ENCODE results near the gene MACROD2. TPM values are rescaled to one million over a fixed set of nuclear protein-coding genes. Genes with fewer than 3 reads are reported as not detected.

Gene MACROD2
- total RNA-seq, 1 donor = 1.7 TPM

- Histone ChIP-seq H3K27me3 (ENCODE audit: insufficient read depth, low read length) (no peaks in the 10 kb centered on the region), H3K4me3 (ENCODE audit: low read length) (no peak overlapping the region), H3K4me1 (ENCODE audit: insufficient read depth, low read length) (no peaks in the 10 kb centered on the region), H3K9me3 (ENCODE audit: low read depth, low read length) (no peaks in the 10 kb centered on the region)
Measured at GRCh38 chr20:15220009-15220656, 1224.8 kb downstream of the MACROD2 start.

- Histone ChIP-seq H3K4me3 (ENCODE audit: low read length) (no peak overlapping the region), H3K9me3 (ENCODE audit: low read depth, low read length) (no peaks in the 10 kb centered on the region), H3K4me1 (ENCODE audit: insufficient read depth, low read length) (no peaks in the 10 kb centered on the region), H3K27me3 (ENCODE audit: insufficient read depth, low read length) (no peaks in the 10 kb centered on the region)
Measured at GRCh38 chr20:15220778-15221565, 1225.7 kb downstream of the MACROD2 start.

- Histone ChIP-seq H3K27me3 (ENCODE audit: insufficient read depth, low read length) (no peaks in the 10 kb centered on the region), H3K4me3 (ENCODE audit: low read length) (no peak overlapping the region), H3K4me1 (ENCODE audit: insufficient read depth, low read length) (no peaks in the 10 kb centered on the region), H3K9me3 (ENCODE audit: low read depth, low read length) (no peaks in the 10 kb centered on the region)
Measured at GRCh38 chr20:15222502-15223330, 1227.4 kb downstream of the MACROD2 start.

GRCh38 chr20:15224199-15224598 is 1228.9 kb downstream of the MACROD2 start:
- no peak overlapping the region for H3K4me3 ChIP-seq (ENCODE audit: low read length)
- no peaks in the 10 kb centered on the region for H3K9me3 ChIP-seq (ENCODE audit: low read depth, low read length)
- no peaks in the 10 kb centered on the region for H3K27me3 ChIP-seq (ENCODE audit: insufficient read depth, low read length)
- H3K4me1 ChIP-seq (ENCODE audit: insufficient read depth, low read length) = no peaks in the 10 kb centered on the region

- H3K4me3 ChIP-seq (ENCODE audit: low read length) = no peak overlapping the region
- H3K4me1 ChIP-seq (ENCODE audit: insufficient read depth, low read length) = no peaks in the 10 kb centered on the region
- no peaks in the 10 kb centered on the region for H3K9me3 ChIP-seq (ENCODE audit: low read depth, low read length)
- H3K27me3 ChIP-seq (ENCODE audit: insufficient read depth, low read length) = no peaks in the 10 kb centered on the region
Measured at GRCh38 chr20:15227102-15227501, 1231.8 kb downstream of the MACROD2 start.

GRCh38 chr20:15232243-15232642 is 1236.9 kb downstream of the MACROD2 start:
- H3K4me1 ChIP-seq (ENCODE audit: insufficient read depth, low read length) = no peaks in the 10 kb centered on the region
- no peak overlapping the region for H3K4me3 ChIP-seq (ENCODE audit: low read length)
- no peaks in the 10 kb centered on the region for H3K9me3 ChIP-seq (ENCODE audit: low read depth, low read length)
- no peaks in the 10 kb centered on the region for H3K27me3 ChIP-seq (ENCODE audit: insufficient read depth, low read length)

- Histone ChIP-seq H3K9me3 (ENCODE audit: low read depth, low read length) (no peaks in the 10 kb centered on the region), H3K4me3 (ENCODE audit: low read length) (no peak overlapping the region), H3K27me3 (ENCODE audit: insufficient read depth, low read length) (no peaks in the 10 kb centered on the region), H3K4me1 (ENCODE audit: insufficient read depth, low read length) (no peaks in the 10 kb centered on the region)
Measured at GRCh38 chr20:15235471-15236198, 1240.3 kb downstream of the MACROD2 start.

- no peak overlapping the region for H3K4me3 ChIP-seq (ENCODE audit: low read length)
- no peaks in the 10 kb centered on the region for H3K9me3 ChIP-seq (ENCODE audit: low read depth, low read length)
- no peaks in the 10 kb centered on the region for H3K27me3 ChIP-seq (ENCODE audit: insufficient read depth, low read length)
- no peaks in the 10 kb centered on the region for H3K4me1 ChIP-seq (ENCODE audit: insufficient read depth, low read length)
Measured at GRCh38 chr20:15236812-15237211, 1241.5 kb downstream of the MACROD2 start.

GRCh38 chr20:15239542-15240206 is 1244.4 kb downstream of the MACROD2 start:
- Histone ChIP-seq H3K9me3 (ENCODE audit: low read depth, low read length) (no peaks in the 10 kb centered on the region), H3K4me1 (ENCODE audit: insufficient read depth, low read length) (no peaks in the 10 kb centered on the region), H3K27me3 (ENCODE audit: insufficient read depth, low read length) (no peaks in the 10 kb centered on the region), H3K4me3 (ENCODE audit: low read length) (no peak overlapping the region)

GRCh38 chr20:15240801-15241200 is 1245.5 kb downstream of the MACROD2 start:
- Histone ChIP-seq H3K4me1 (ENCODE audit: insufficient read depth, low read length) (no peaks in the 10 kb centered on the region), H3K27me3 (ENCODE audit: insufficient read depth, low read length) (no peaks in the 10 kb centered on the region), H3K4me3 (ENCODE audit: low read length) (no peak overlapping the region), H3K9me3 (ENCODE audit: low read depth, low read length) (no peaks in the 10 kb centered on the region)

- no peaks in the 10 kb centered on the region for H3K9me3 ChIP-seq (ENCODE audit: low read depth, low read length)
Measured at GRCh38 chr20:15241681-15242080, 1246.4 kb downstream of the MACROD2 start.

GRCh38 chr20:15242773-15243172 is 1247.5 kb downstream of the MACROD2 start:
- no peaks in the 10 kb centered on the region for H3K4me1 ChIP-seq (ENCODE audit: insufficient read depth, low read length)
- no peaks in the 10 kb centered on the region for H3K27me3 ChIP-seq (ENCODE audit: insufficient read depth, low read length)
- H3K9me3 ChIP-seq (ENCODE audit: low read depth, low read length) = no peaks in the 10 kb centered on the region
- H3K4me3 ChIP-seq (ENCODE audit: low read length) = no peak overlapping the region

More at GRCh38 chr20:15241681-15242080, 1246.4 kb downstream of the MACROD2 start:
- Histone ChIP-seq H3K27me3 (ENCODE audit: insufficient read depth, low read length) (no peaks in the 10 kb centered on the region), H3K4me1 (ENCODE audit: insufficient read depth, low read length) (no peaks in the 10 kb centered on the region), H3K4me3 (ENCODE audit: low read length) (no peak overlapping the region)

- Histone ChIP-seq H3K9me3 (ENCODE audit: low read depth, low read length) (no peaks in the 10 kb centered on the region), H3K27me3 (ENCODE audit: insufficient read depth, low read length) (no peaks in the 10 kb centered on the region), H3K4me3 (ENCODE audit: low read length) (no peak overlapping the region), H3K4me1 (ENCODE audit: insufficient read depth, low read length) (no peaks in the 10 kb centered on the region)
Measured at GRCh38 chr20:15245896-15246295, 1250.6 kb downstream of the MACROD2 start.
